Neutrophil (primary cell): Measurements from ENCODE around the gene KANSL1.
"Not testable (repeated sequence)": the region's sequence is repeated elsewhere in the genome, so short reads cannot be mapped to it uniquely, and the experiment has no call there.

ENCODE experiments used
- H3K27ac ChIP-seq: fragments of 200-600 bp; sonication (generic); 2 replicates; pipeline ENCODE4 v1.5.1; 2016; ENCODE audit warnings: mild to moderate bottlenecking, moderate library complexity
- H3K27me3 ChIP-seq: fragments of 200-600 bp; sonication (generic); 2 replicates; pipeline ENCODE4 v1.6.0; 2016; ENCODE audit warnings: mild to moderate bottlenecking
- H3K36me3 ChIP-seq: fragments of 200-600 bp; sonication (generic); 2 replicates; pipeline ENCODE4 v1.5.1; 2017
- H3K4me1 ChIP-seq, 2 experiments: fragments of 200-600 bp in 1 of 2; sonication (generic) in 1 of 2; 1 replicate in 1 of 2; 2 replicates in 1 of 2; pipeline versions ENCODE4 v1.5.1 to v1.6.1; 2013 to 2016; ENCODE audit warnings: low read depth in 1 of 2, low read length in 1 of 2, mild to moderate bottlenecking in 1 of 2, moderate library complexity in 1 of 2; ENCODE audit not compliant: control insufficient read depth in 1 of 2, insufficient read depth in 1 of 2
- H3K4me3 ChIP-seq, 2 experiments: fragments of 200-600 bp in 1 of 2; sonication (generic) in 1 of 2; 1 replicate in 1 of 2; 2 replicates in 1 of 2; pipeline ENCODE4 v1.5.1; 2013 to 2016; ENCODE audit warnings: low read depth in 1 of 2, low read length in 1 of 2, mild to moderate bottlenecking in 1 of 2, moderate library complexity in 1 of 2
- H3K9me3 ChIP-seq: fragments of 200-600 bp; sonication (generic); 2 replicates; pipeline ENCODE4 v1.5.1; 2016
- CTCF ChIP-seq: fragments of 200-600 bp; sonication (generic); IDR thresholded peaks from 2 replicates; pipeline ENCODE4 v1.5.1; 2016; ENCODE audit warnings: antibody characterized with exemption

KANSL1 gene

GRCh38 chr17:46181940-46182339 is 11.3 kb downstream of the KANSL1 start:
- no peak for TF ChIP-seq CTCF
- H3K4me3 ChIP-seq: no peak overlapping the region
- no peaks in the 10 kb centered on the region for H3K27me3 ChIP-seq
- peak overlapping the region; percentile 77 for H3K27ac ChIP-seq
- H3K9me3 ChIP-seq: no peaks in the 10 kb centered on the region
- peaks cover 49 to 68% of the 10 kb centered on the region in 2 experiments for H3K4me1 ChIP-seq
- H3K36me3 ChIP-seq: no peaks in the 10 kb centered on the region

GRCh38 chr17:46181316-46181715 is 11.9 kb downstream of the KANSL1 start:
- not testable (repeated sequence) for H3K27me3 ChIP-seq, H3K9me3 ChIP-seq, H3K4me3 ChIP-seq, H3K36me3 ChIP-seq
- Histone ChIP-seq H3K4me1 (peaks cover 55 to 74% of the 10 kb centered on the region in 2 experiments), H3K27ac (peak overlapping the region; percentile 77)

- TF ChIP-seq CTCF: no peak
- peaks cover 60 to 78% of the 10 kb centered on the region in 2 experiments for H3K4me1 ChIP-seq
Measured at GRCh38 chr17:46180892-46181274, 12.3 kb downstream of the KANSL1 start.

GRCh38 chr17:46180185-46180891 is 12.9 kb downstream of the KANSL1 start:
- Histone ChIP-seq H3K4me3 (peak overlapping the region in 1 of 2 experiments; percentile 29), H3K4me1 (peaks cover 61 to 79% of the 10 kb centered on the region in 2 experiments), H3K27ac (peak overlapping the region; percentile 77)
- not testable (repeated sequence) for H3K27me3 ChIP-seq, H3K9me3 ChIP-seq, H3K36me3 ChIP-seq

More at GRCh38 chr17:46180892-46181274, 12.3 kb downstream of the KANSL1 start:
- no peaks in the 10 kb centered on the region for H3K36me3 ChIP-seq
- no peaks in the 10 kb centered on the region for H3K27me3 ChIP-seq
- H3K4me3 ChIP-seq: no peak overlapping the region
- no peaks in the 10 kb centered on the region for H3K9me3 ChIP-seq
- peak overlapping the region; percentile 77 for H3K27ac ChIP-seq

- Histone ChIP-seq H3K4me1 (peaks cover 61 to 80% of the 10 kb centered on the region in 2 experiments), H3K36me3 (no peaks in the 10 kb centered on the region), H3K4me3 (peak overlapping the region; percentile 29 to 43), H3K9me3 (no peaks in the 10 kb centered on the region), H3K27me3 (no peaks in the 10 kb centered on the region), H3K27ac (peak overlapping the region; percentile 77)
- peak; percentile 50 for TF ChIP-seq CTCF
Measured at GRCh38 chr17:46179375-46179999, 13.7 kb downstream of the KANSL1 start.

- no peak for TF ChIP-seq CTCF
- peak overlapping the region; percentile 29 to 43 for H3K4me3 ChIP-seq
- peak overlapping the region; percentile 77 for H3K27ac ChIP-seq
- peaks cover 61 to 80% of the 10 kb centered on the region in 2 experiments for H3K4me1 ChIP-seq
- no peaks in the 10 kb centered on the region for H3K9me3 ChIP-seq
- no peaks in the 10 kb centered on the region for H3K27me3 ChIP-seq
- no peaks in the 10 kb centered on the region for H3K36me3 ChIP-seq
Measured at GRCh38 chr17:46178550-46179214, 14.5 kb downstream of the KANSL1 start.
